ENCODE results near the gene FADS1. TPM values are rescaled to one million over a fixed set of nuclear protein-coding genes. Genes with fewer than 3 reads are reported as not detected.

FADS1 gene
- total and polyA plus RNA-seq, 2 donors (not counting 3 experiments of a cell fraction or from before 2014, with no cell fraction given): 110 to 121 TPM

DNA sequence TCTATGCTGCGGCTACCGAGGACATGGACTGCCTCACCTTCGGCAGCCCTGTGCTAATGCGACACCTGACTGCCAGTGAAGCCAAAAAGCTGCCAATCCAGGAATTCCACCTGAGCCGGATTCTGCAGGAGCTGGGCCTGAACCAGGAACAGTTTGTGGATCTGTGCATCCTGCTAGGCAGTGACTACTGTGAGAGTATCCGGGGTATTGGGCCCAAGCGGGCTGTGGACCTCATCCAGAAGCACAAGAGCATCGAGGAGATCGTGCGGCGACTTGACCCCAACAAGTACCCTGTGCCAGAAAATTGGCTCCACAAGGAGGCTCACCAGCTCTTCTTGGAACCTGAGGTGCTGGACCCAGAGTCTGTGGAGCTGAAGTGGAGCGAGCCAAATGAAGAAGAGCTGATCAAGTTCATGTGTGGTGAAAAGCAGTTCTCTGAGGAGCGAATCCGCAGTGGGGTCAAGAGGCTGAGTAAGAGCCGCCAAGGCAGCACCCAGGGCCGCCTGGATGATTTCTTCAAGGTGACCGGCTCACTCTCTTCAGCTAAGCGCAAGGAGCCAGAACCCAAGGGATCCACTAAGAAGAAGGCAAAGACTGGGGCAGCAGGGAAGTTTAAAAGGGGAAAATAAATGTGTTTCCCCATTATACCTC is 20.8 kb downstream of the FADS1 start:
- no peak for FAIRE-seq
- no peak for TF ChIP-seq FOS (IDR thresholded peaks at IDR 0.05; ENCODE audit: borderline replicate concordance, insufficient read depth, low read length)
- TF ChIP-seq POLR2AphosphoS5 (IDR thresholded peaks at IDR 0.05; ENCODE audit: insufficient read depth, low read depth, low read length): no peak
- no peak for TF ChIP-seq MAX (IDR thresholded peaks at IDR 0.05; ENCODE audit: insufficient read depth, insufficient read length)
- ChIA-PET CTCF (interaction anchor here (0.8 to 4.4 kb wide), 12 partner anchors 14 to 312 kb away, joined by 3 to 112 read pairs (median 18); partner anchors contain the start of genes FADS2 and FADS3), POLR2A (no interaction called here)
- Histone ChIP-seq H3K4me2 (ENCODE audit: insufficient read depth, low read length) (no peak overlapping the region), H3K9ac (replicated peaks; ENCODE audit: extremely low read depth, insufficient read depth, low read length) (no peak overlapping the region), H3K27ac (ENCODE audit: insufficient read depth, low read depth, low read length) (no peak overlapping the region), H3K4me1 (ENCODE audit: control insufficient read depth, extremely low read depth, insufficient read depth, low read length) (peaks cover 25% of the 10 kb centered on the region), H3K79me2 (ENCODE audit: control insufficient read depth, insufficient read depth, low read length) (peaks cover 60% of the 10 kb centered on the region), H3K36me3 (ENCODE audit: control insufficient read depth in 2 of 2, extremely low read depth in 1 of 2, insufficient read depth in 2 of 2, low read length in 2 of 2) (peaks cover 3 to 6% of the 10 kb centered on the region in 2 experiments), H3K27me3 (ENCODE audit: control insufficient read depth in 2 of 2, insufficient read depth in 2 of 2, low read length in 2 of 2) (no peaks in the 10 kb centered on the region), H3K9me1 (replicated peaks; ENCODE audit: control insufficient read depth, extremely low read depth, insufficient read depth, low read length) (no peaks in the 10 kb centered on the region), H3K9me3 (replicated peaks; ENCODE audit: control insufficient read depth, insufficient read depth, low read length) (no peaks in the 10 kb centered on the region), H3K4me3 (replicated peaks in 1 of 3; ENCODE audit: insufficient read depth in 1 of 3, low read depth in 1 of 3, low read length in 3 of 3) (no peak overlapping the region), H4K20me1 (replicated peaks; ENCODE audit: control insufficient read depth, extremely low read depth, insufficient read depth, low read length) (no peaks in the 10 kb centered on the region), H2AFZ (ENCODE audit: low read depth, low read length) (no peak overlapping the region)
- no peak for DNase-seq (ENCODE audit: low read depth, low spot score)
- intact Hi-C loops (cut with micrococcal nuclease) (loop anchor here (2.0 kb wide), 1 partner anchor 51 kb away; no protein-coding TSS in a partner anchor), dilution Hi-C loops (cut with MboI; ENCODE audit: extremely low pct_ligation_motif_present, low sequenced_read_pairs) (no loop called here)
- no TSS peak for BruUV-seq (replicated peaks)

DNA sequence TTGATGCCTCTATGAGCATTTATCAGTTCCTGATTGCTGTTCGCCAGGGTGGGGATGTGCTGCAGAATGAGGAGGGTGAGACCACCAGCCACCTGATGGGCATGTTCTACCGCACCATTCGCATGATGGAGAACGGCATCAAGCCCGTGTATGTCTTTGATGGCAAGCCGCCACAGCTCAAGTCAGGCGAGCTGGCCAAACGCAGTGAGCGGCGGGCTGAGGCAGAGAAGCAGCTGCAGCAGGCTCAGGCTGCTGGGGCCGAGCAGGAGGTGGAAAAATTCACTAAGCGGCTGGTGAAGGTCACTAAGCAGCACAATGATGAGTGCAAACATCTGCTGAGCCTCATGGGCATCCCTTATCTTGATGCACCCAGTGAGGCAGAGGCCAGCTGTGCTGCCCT is 21.3 kb downstream of the FADS1 start:
- no TSS peak for BruUV-seq (replicated peaks)
- H3K27me3 ChIP-seq (ENCODE audit: control insufficient read depth in 2 of 2, insufficient read depth in 2 of 2, low read length in 2 of 2): no peaks in the 10 kb centered on the region
- TF ChIP-seq MYC (IDR thresholded peaks at IDR 0.05; ENCODE audit: low read depth, low read length): no peak
- TF ChIP-seq CTCF (IDR thresholded peaks at IDR 0.05; ENCODE audit: extremely low read depth in 1 of 2, insufficient read depth in 1 of 2, low read depth in 1 of 2, low read length in 2 of 2): no peak
- TF ChIP-seq POLR2A (IDR thresholded peaks at IDR 0.05; ENCODE audit: low read depth, low read length): no peak
- no peak for TF ChIP-seq JUN (IDR thresholded peaks at IDR 0.05; ENCODE audit: borderline replicate concordance, insufficient read depth, insufficient read length, low read depth)
- no peak overlapping the region for H3K27ac ChIP-seq (ENCODE audit: insufficient read depth, low read depth, low read length)
- H2AFZ ChIP-seq (ENCODE audit: low read depth, low read length): no peak overlapping the region
- H3K9ac ChIP-seq (replicated peaks; ENCODE audit: extremely low read depth, insufficient read depth, low read length): no peak overlapping the region
- no peaks in the 10 kb centered on the region for H4K20me1 ChIP-seq (replicated peaks; ENCODE audit: control insufficient read depth, extremely low read depth, insufficient read depth, low read length)
- no peaks in the 10 kb centered on the region for H3K9me3 ChIP-seq (replicated peaks; ENCODE audit: control insufficient read depth, insufficient read depth, low read length)
- dilution Hi-C loops (cut with MboI; ENCODE audit: extremely low pct_ligation_motif_present, low sequenced_read_pairs) (no loop called here), intact Hi-C loops (cut with micrococcal nuclease) (no loop called here)
- POLR2A ChIA-PET: no interaction called here
- peaks cover 3 to 6% of the 10 kb centered on the region in 2 experiments for H3K36me3 ChIP-seq (ENCODE audit: control insufficient read depth in 2 of 2, extremely low read depth in 1 of 2, insufficient read depth in 2 of 2, low read length in 2 of 2)
- FAIRE-seq: no peak
- peaks cover 25% of the 10 kb centered on the region for H3K4me1 ChIP-seq (ENCODE audit: control insufficient read depth, extremely low read depth, insufficient read depth, low read length)
- H3K79me2 ChIP-seq (ENCODE audit: control insufficient read depth, insufficient read depth, low read length): peaks cover 61% of the 10 kb centered on the region
- DNase-seq (ENCODE audit: low read depth, low spot score): no peak
- H3K4me2 ChIP-seq (ENCODE audit: insufficient read depth, low read length): no peak overlapping the region
- no peaks in the 10 kb centered on the region for H3K9me1 ChIP-seq (replicated peaks; ENCODE audit: control insufficient read depth, extremely low read depth, insufficient read depth, low read length)
- CTCF ChIA-PET: interaction anchor here (0.8 to 4.4 kb wide), 5 partner anchors 40 to 313 kb away, joined by 3 to 112 read pairs (median 59); no protein-coding TSS in a partner anchor
- H3K4me3 ChIP-seq (replicated peaks in 1 of 3; ENCODE audit: insufficient read depth in 1 of 3, low read depth in 1 of 3, low read length in 3 of 3): no peak overlapping the region

Data from endothelial cell of umbilical vein (primary cell).